ENCODE results near the gene PLXNC1.

The PLXNC1 gene

DNA sequence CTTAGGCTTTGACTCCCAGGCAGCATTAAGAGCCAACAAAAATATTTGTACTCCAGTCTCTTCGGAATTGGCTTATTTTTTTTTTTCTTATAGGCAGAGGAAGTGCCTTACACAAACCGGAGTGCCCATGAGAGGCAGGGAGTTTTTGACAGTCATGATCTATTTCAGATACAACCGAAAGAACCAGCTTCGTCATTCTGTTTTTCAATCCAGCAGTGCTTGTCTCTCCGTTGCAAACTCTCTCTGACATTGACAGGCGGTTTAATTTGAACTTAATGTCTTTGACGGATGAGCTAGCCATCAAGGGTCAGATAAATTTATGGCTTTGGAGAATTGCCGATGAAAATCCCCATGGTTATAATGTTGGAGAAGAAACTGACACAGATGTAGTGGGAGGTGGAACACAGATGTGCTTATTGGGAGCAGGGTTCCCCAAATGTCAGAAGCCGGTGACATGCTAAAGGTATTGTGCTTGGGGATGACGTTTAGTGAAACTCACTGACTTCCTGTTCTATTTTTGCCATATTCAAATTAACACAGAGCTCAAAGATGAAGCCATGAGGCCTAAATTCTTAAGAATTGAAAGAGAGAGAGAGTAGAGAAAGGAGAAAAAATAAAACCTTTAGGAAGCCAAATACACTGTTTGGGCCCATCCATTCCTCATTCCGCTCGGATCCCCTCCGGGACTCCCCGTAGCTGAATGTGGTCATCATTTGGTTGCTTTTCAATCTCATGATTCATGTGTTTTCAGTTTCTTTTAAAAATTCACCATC lies 59.7 kb downstream of the PLXNC1 start:
- DNase-seq, result no peak

DNA sequence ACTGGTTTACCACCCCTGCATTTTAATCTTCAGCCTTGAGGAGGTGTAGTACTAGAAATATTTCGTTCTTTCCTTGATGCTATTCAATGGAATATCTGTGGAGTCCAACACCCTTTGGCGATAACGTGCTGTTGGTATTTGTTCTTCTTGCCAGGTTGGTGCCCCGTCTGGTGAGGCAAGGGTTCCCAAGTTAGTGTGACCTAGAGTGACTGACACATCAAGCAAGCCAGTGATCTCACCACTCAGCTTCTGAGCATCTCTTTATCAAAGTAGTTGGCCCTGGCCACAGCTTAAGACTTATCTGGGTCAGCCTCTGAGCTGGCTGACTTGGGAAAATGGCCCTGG lies 60.2 kb downstream of the PLXNC1 start:
- DNase-seq, result no peak

DNA sequence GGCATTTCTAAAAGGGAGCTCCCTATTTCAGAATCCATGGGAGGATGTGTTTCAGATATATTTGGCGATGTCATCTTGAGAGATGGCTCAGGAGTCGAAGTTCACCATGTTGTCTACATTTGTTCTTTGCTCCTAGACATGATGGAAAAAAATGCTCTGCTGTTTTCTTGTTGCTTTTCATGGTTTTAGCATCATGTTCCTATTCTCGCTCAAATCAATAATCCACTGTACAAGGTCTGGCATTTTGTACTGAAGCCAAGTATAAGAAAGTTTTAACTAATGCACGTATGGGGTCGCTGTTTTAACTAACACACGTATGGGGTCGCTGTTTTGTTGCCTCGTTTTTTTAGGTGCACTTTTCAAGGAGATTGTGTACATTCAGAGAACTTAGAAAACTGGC lies 60.9 kb downstream of the PLXNC1 start:
- no peak for DNase-seq

DNA sequence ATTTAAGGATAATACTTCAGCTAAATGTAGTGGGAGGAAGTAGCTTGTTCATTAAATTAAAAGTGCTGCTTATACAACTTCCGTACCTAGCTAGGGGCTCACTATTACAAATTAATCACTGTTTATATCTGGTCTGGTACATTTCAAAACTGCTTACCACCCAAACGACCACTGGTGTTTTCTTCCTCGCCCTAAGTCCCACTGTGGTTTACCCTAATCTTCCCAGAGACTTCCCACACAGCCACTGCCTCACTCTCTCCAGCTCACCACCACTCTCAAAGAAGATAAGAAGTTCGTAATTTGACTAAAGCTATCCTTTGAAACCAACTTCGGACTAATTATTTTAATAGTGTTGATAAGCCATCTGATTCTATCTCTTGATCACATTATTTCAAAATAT lies 62.6 kb downstream of the PLXNC1 start:
- no peak for DNase-seq

DNA sequence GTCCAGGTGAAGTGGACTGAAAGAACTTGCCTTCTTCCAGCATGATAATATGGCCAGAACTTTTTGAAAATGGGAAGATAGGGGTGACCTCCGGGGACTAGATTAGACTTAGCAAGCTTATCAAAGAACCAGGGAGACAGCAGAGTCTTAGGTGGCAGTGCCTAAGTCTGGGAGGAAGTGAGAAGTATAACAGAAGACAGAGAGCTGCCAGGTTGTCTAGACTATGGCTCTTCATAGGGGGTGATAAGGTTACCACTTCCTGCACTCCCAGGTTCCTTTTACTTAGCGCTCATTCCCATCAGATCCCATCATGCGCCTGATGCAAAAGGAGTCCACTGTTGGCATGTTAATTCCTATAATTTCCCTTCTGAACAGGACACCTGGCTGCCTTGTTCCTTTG lies 69.9 kb downstream of the PLXNC1 start:
- no peak for DNase-seq

DNA sequence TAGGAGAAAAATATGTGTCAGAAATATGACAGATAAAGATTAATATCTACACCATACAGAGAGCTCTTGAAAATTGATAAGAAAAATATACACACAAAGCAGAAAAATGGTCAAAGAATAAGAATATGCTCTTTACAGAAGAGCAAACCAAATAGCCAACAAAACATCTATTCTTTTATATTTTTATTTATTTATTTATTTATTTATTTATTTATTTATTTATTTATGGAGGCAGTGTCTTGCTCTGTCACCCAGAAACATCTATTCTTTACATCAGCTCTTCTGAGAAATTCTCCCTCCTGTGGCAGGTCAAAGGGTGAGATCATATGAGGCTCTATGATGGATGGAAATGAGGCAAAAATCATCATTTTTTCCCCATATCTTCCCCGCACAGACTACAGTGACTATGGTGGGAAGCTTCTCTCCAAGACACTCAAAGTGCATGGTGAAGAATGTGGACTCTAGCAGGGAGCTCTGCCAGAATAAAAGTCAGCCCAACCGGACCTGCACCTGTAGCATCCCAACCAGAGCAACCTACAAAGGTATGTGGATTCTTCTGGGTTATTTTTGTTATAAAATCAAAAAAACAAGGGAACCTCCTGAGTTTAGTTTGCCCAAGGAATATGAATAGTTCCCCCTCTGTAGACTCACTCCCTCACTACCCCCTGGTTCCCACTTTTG lies 71.4 kb downstream of the PLXNC1 start:
- no peak for DNase-seq

DNA sequence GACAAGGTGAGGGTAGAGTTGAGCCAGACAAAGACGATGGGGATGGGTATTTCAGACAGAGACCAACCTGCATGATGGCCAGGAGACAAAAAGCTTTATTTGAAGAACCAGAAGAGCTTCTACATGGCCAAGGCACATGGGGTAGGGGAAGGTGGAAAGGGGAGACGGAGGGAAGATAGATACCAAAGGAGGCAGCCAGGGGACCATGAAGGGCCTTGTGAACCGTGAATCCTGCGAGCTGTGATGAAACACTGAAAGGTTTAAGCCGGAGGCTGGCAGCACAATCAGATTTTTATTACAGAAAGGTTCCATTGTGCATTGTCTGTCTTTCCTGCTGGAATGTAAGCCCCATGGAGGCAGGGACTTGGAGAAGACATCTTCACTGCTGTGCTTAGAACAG lies 72.4 kb downstream of the PLXNC1 start:
- DNase-seq, result no peak

DNA sequence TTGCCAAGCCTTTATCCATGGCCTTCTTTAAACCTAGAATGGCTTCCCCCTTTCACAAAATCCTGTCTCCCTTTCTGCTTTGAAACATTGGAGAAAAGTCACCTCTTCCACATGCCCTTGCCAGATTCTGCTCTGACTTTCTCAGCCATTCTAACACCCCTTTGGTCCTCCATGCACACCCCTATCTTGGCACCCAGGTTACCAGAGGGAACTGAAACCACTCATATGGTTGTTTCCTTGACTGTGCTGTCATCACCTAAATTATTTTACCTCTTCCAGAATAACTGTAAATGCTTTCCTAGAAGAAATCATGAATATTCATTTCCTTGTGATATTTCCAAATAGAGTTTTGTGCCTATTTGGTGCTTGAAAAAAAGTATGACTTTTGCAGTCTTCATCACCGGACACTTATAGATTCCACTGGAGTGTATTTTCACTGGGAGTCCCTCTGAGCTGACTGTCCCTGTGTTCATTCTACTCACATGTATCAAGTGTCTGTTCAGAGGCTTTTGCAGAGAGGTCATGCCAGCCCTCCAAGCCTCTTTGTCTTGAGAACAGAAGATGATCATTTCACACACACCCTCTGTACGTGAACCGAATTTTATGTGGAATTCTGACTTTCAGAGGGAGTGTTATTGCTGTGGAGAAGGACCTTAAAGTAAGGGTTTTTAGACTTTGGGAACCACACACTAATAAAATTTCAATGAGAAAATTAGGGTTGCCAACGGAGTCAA lies 74.1 kb downstream of the PLXNC1 start:
- no peak for DNase-seq

DNA sequence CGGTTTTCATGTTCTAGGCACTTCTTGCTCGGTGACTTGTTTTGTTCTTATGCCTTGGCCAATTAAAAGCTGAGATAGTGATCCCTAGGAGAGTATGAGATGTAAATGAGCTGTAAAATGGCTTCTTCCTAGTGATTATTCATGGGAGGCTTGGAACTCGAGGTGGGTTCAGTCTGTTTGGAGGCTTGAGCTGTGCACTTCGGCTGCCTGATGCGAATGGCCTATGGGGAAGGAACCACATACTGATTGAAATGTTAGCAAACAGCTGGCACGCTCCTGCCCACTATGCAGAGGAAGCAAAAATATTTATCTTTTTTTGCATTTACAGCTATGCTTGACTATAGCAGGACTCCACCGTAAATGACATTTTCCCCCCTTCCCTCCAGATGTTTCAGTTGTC lies 75.5 kb downstream of the PLXNC1 start:
- no peak for DNase-seq

DNA sequence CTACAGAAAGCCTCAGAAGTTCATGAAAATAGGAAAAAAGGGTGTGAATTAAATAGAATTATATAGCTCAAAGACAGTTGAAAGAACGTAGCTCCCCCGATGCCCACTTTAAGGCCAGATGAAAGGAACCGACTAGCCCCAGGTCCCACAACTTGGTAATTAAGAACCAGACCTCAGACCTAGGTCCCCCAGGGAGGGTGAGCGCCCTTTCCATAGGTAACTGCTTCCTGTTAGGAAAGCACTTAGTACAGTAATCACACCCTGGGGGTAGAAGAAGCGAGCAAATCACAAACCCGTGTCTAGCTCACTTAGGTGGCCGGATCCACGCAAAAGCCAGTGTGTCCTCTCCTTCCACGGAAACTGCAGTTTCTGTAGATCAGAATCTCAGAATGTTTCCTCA lies 77.1 kb downstream of the PLXNC1 start:
- no peak for DNase-seq

DNA sequence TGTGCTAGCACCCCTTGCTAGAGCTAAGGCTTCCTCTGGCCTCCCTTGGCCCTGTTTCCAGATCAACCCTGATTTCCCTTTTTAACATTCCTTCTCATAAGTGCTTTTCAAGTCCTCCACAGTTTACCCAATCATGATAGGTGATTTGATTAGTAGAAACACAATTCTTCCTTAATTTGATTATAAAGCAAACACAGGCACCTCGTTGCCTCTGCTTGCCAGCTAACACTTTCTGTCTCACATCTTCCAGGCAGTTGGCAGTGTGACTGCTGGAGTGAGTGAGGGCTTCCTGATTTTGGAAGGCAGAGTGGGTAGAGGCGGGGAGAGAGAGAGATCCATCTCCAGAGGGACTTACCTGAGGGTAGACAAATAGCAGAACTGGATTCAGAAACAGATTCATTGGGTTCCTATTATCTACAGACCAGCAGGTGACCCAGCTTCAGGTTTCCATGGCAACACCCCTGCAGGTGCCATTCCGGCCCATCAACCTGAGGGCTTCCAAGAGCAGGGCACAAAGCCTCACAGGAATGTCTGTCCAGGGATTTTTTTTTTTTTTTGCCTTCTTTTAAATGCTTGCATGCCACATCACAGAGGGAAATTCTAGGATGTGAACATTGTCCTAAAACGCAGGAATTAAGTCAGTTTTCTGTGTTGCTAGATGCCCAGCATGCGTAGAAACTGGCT lies 77.7 kb downstream of the PLXNC1 start:
- DNase-seq, result no peak

DNA sequence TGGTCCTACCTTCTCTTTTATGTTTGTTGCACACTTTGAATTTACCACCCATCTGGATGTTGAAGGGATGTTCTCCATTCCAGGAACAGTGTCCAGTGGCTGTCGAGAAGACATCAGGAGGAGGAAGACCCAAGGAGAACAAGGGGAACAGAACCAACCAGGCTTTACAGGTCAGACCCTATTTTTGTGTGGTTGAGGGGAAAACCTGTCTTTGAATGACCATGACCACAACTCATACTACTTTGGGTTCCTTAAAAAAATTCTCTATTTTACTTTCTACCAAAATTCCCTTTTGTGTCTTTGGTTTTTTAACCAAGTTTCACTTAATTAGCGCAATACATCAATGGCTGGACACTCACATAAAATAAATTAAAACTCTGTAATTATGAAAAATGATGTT lies 78.7 kb downstream of the PLXNC1 start:
- no peak for DNase-seq

DNA sequence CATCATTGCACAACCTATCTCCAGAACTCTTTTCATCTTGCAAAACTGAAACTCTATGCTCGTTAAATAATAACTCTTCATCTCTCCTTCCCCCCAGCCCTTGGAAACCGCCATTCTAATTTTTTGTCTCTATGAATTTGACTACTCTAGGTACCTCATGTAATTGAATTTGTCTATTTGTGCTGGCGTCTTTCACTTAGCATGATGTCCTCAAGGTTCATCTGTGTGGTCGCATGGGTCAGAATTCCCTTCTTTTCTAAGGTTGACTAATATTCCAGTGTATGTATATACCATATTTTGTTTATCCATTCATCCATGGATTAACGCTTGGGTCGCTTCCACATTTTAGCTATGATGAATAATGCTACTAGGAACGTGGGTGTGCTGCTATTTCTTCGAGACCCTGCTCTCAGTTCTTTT lies 80.1 kb downstream of the PLXNC1 start:
- DNase-seq, result no peak

DNA sequence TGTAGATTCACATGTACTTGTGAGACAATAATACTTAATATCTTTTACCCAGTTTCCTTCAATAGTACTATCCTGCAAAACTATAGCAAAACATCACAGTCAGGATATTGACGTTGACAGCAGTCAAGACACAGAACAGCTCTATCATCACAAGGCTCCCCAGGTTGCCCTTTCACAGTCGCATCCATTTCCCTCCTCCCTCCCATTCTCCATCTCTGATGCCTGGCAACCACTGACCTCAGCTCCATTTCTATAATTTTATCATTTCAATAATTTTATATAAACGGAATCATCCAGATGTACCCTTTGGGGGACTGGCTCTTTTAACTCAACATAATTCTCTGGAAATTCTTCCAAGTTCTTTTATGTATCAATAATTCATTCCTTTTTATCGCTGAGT lies 81.5 kb downstream of the PLXNC1 start:
- no peak for DNase-seq

DNA sequence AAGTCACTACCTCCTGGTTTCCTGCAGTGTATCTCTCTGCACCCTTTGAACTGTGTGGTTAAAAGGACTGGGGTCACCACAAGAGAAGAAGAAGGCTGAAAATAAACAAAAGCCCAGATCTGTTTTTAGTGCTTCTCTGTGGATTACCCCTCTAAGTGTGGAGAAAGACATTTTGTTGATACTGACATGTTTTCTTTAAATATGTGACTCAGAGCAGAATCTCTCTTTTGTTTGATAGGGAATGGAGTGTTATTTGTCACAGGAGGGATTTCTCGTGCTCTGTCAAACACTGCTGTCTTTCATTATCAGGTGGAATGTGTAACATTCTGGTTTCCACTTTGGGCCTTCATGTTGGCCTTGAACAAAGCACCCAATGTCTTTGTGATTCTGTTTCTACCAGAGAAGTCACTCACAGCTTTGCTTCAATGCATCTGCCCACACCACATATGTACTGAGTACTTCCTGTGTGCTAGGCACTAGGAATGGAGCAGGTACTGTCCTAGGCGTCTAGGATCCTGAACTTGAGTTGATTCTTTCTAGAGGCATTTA lies 82.1 kb downstream of the PLXNC1 start:
- DNase-seq, result no peak

DNA sequence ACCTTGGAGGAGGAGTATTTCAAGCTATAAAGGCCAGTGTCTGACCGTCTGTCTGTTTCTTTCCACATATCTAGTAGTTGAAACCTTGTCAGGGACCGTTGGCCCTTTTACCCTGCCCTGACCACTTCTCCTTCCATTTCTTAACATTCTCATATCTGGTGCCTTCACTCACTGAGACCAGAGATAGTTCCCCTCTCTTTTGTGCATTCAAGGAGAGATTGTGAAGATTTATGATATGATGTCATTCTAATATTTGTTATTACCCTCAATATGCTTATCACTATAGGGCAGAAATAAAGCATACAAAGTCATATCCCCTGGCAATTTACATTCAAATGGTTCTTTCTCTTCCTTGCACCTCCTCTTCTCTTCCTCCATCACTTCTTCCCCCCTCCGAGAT lies 83.3 kb downstream of the PLXNC1 start:
- no peak for DNase-seq

DNA sequence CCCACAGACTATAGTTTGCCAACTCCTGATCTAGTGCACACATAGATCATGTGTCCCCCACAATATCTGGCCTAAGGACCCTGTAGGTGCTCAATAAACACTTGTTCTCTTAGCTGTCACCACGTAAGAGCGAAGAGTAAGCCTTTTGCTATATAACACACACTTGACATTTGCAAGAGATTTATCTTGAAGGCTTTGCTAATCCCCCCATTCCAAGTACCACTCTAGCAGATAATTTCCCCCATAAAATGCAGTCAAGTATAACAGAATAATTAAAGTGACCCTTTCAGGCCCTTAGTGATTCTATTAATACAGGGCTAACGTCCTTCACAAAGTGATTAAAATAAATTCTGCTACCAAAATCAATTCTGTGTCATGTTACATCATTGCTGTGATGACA lies 87.5 kb downstream of the PLXNC1 start:
- no peak for DNase-seq

DNA sequence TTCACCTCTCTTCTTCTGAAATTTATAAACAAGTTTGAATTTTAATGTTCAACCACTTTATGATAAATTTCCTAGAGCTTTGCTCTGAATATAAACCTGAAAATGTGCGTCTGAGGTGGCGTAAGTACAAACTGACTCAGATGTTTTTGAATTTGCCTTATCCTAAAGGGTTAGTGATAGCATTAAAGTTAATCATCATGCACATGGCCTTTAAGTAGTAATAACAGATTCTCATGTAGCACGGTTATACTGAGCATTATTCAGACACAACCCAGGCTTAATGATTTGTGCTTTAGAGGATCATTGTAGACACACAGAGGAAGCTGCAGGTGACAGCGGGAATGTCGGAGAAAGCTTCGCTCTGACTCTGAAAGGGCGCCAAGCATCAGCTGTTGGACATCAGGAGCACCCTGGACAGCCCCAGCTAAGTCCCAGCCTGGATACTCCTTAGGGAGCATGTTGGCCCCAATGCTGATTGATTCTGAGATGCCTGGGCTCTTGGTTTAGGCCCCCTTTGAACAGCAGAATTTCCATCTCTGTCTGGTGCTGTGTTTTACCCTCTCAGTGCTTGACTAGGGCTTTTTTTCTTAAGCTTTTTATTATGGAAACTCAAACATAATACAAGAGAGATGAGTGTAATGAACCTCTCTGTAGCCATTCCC lies 91.1 kb downstream of the PLXNC1 start:
- DNase-seq, result no peak

DNA sequence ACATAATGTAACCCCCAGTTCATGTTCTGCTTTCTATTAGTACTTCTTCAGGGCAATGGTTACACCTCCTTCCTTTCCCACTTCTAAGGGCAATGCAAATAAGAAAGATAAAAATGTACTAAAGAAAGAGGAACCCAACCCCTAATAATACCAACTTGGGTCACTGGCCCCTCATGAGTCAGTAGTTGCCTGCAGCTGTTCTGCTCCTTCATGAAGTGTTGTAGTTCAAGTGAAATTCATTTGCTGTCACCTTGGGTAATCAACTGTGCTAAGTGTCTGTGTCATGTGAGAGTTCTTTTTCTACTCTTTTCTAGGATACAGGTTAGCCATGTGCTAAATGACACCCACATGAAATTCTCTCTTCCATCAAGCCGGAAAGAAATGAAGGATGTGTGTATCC lies 91.8 kb downstream of the PLXNC1 start:
- no peak for DNase-seq

DNA sequence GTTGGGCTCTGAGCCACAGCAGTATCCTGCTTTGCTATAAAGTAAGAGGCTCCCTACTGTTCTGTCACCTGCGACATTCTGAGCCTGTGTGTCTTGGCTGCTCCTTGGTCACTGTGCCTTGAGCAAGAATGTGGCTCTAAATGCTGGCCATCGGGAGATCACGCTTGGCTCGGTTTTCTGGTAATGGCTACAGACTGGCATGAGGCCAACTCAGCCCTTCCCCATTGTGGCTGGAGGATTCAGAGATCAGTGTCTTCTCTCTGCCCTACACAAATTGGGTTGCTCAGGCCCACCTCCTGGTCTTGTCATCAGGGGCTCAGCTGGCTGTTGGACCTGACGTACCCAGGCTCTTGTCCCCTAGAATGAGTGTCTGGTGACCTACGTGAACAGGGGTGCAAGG lies 94.5 kb downstream of the PLXNC1 start:
- no peak for DNase-seq

DNA sequence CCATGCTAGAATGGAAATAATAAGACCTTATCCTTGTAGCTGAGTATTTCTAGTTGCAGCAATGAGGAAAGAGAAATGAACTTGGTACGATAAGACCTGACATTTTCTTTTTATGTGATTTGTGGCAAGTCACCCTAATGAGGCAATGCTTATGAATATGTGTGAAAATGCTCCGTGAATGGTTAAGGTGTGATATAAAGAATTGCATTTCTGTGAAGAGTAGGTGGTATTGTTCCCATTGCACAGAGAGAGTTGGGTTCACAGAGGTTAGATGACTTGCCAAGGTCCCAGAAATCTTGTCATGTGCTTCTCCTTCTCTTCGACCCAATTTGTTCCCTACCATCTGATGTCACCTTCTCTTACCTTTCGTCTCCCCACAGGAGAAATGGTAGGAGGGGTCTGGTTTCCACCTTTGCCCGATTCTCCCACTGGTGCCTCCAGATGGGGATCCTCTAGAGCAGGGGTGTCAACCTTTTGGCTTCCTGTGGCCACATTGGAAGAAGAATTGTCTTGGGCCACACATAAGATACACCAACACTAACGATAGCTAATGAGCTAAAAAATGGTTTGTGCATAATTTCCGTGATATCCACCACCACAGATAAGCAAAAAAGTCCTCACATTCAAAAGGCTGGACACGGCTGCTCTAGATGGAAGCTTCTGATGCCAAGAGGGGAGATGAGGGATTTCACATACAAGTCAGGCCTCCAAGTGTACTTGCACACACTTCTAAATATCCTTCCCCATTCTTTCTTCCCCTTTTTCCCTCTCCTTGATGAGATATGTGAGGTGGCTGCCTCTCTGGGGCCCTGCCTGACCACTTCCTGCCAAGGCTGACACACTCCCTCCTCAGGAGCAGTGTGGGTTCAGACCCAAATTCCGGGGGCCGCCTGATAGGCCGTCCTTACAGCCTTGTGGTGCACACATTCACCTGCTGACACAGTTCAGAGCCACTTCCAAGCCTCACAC lies 96.1 kb downstream of the PLXNC1 start:
- peak; percentile 18 for DNase-seq

All from activated effector memory CD4-positive, alpha-beta T cell treated with Interleukin-2 at 50 U/mL for 16 hours (primary cell).